HTERT RPE-1 (cell line): ENCODE data around the gene CAMTA1.

ENCODE experiments used
- in situ Hi-C: fragments of 300-500 bp; cut with MboI; formaldehyde crosslinking; loops from 4 replicates; pipeline ENCODE4 v1.14.3; 2020; ENCODE audit warnings: low sequenced_read_pairs

CAMTA1 gene

DNA sequence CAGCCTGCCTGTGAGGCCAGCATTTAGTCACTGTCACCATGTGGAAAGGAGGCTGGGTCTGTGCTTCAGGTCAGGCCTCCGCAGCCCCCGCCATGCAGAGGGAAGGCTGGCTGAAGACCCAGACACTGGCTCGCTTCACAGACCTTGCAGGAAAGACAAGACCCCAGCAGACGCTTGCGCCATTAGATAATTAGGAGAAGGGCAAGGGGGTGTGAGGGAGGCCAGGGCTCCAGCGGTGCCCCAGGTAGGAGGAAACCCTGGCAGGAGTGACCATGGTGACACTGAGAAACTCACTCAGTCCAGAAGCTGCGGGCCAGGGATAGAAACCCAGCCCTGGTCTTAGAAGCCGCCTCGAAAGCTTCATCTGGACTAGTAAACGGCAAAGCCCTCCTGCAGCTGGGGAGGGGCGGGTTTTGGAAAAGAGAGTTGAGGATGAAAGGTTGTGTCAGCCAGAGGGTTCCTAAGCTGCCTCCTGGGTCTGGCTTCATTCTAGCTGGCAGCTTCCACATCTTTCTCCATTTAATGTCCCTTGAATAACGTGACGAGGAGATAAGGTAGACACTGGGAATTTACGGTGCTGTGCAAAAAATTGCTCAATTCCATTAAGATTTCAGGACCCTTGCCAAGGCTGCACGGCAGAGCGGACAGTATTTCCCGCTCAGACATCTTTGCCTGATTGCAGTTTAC lies 691.8 kb downstream of the CAMTA1 start:
- in situ Hi-C loops = no loop called here

DNA sequence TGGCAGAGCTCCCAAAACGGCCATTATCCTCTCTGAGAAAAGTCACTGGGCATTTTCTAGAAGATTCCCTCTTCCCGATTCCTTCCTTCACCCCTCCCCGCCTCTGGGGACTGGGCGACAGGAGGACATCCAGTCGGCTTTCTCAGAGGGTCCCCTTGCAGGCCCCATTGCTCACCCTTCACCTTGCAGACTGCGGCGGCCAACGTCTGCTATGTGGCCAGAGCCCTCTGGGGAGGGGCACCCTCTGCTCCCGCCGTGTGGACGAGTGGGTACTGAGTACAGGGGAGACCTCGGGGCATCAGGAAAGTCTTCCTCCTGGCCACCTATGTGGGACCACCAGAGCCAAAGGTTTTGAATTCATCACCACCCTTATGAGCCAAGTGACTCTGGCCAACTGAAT lies 692.3 kb downstream of the CAMTA1 start:
- in situ Hi-C loops = no loop called here

DNA sequence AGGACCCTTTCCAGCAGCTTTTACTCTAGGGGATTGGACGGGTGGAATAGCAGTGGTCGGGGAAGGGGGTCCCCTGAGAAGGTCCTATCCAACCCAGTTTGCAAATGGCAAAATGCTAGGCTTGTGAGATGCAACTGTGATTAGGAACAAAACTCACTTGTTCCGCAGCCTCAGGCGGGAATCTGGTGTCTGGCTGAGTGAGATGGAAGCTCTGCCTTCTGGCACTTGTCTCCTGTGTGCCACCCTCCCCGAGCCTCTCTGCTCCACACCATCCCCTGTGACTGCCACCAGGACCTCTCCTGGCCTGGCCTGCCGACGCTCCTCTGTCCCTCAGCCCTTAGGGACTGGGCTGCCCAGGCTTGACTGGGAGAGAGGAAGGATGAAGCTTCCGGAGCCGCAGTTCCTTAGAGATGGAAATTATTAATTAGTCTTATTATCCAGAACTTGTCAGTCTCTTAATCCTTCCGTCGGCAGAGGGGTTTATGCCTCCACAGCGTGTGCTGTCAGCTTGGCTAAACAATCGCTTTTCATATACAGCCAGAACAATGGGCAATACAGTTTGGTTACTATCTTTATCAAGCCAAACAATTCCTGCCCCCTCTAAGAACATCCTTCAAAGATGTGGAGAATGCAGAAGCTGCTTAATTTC lies 693.0 kb downstream of the CAMTA1 start:
- in situ Hi-C loops = no loop called here

DNA sequence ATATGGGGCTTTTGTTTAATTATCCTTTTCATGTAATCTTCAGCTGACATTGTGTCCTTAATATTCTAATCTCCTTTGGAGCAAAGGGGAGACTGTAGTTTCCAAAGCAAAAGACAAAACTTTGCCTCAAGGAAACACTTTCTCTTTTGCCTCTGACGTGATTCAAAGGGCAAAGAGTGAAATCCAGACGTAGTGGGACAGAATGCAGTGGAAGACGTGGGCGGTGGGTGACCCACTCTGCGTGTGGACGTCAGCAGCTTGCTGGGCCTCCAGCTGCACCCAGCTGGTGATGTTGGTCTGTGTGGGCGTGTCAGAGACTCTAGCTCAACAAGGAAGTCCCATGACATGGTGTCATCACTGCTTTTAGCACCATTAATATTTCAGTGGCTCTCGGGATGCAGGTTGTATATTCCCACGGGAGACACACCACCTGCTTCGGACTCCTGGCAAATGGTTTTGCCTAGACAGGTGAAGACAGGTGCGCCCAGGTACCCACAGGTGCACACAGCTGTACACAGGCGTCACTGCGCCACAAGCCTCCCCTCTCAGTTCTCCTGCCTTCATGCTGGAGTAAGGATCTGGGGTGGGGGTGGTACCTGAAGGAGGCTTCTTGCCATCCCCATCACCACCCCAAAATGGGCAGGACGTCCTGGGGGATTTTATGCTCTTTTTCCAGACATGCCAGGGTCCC lies 693.7 kb downstream of the CAMTA1 start:
- in situ Hi-C loops = no loop called here

DNA sequence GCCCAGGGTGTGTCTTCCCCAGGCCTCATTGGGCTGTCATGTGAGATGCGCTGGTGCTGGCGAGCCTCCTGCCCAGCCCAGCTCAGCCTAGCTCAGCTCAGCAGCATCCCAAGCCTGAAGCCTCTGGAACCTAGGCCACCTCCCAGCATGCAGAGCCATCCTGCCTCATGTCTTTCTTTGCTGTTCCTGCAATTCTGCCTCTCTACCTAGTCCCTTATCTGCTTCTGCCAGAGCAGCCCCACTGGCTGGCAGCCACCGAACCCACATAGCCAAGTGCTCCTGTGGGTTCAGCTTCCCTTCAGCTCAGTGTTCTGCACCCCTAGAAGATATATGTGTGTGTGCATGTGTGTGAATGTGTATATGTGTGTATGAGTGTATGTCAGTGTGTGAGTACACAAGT lies 694.3 kb downstream of the CAMTA1 start:
- in situ Hi-C loops = no loop called here

DNA sequence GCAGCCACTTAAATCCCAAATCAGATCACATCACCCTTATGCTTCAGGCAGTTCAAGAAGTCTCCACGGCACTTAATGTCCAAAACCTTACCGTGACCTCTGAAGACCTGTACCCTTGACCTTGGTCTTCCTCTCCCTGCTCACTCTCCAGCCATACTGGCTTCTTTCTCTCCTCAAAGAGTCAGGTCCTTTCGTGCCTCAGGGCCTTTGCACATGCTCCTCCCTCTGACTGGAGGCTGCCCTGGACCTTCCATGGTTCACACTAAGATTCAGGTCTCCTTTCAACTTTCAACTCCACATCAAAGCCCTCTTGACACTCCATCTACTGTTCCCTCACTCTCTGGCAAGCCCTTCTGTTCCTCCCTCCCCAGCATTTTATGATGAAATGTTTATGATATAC lies 695.9 kb downstream of the CAMTA1 start:
- in situ Hi-C loops = no loop called here

DNA sequence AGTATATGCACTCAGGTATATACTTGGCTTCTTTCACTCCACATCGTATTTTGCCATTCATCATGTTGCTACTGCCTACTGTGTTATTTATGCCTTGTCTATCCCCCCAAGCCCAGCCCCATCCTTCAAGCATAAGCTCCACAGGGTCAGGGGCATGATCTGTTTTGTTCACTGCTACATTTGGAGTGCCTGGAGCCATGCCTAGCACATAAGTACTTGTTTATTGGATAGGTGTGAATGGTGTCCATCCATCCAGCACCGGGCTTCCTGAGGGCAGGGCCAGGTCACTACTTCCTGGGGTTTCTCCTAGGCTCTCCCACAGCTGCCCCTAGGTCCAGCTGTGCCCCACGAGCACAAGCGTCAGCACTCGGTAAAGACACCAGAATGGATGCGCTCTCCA lies 696.8 kb downstream of the CAMTA1 start:
- in situ Hi-C loops = no loop called here

DNA sequence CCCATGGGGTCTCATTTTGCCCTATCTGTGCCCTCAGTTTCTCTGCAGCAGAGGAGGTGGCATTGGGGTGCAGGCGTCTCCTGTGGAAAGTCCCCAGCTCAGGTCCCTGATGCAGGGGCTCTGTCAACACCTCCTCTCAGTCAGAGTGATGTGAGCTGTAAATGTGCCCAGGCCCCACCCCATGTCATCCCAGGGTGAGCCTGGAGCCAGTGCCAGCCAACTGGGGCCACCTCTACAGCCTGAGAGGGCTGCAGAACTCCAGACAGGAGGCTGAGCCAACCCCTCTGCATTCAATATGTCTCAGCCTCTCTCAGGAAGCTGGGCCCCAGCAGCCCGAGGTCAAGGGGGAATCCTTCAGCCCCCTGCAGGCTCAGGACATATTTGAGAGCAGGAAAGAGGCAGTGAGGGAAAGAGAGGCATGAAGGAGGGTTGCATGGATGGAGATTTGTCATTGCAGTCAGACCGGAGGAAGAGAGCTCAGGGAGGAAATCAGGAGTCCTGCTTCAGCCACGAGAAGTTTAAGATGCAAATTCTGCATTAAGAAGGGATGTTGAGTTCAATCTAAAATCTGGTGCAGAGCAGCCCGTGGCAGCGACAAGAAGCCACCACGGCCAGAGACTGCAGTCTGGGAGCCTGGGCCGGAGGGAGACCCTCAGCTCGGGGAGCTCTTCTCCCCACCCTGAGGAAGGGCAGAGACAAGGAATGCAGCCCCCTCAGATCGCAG lies 697.7 kb downstream of the CAMTA1 start:
- in situ Hi-C loops = no loop called here

DNA sequence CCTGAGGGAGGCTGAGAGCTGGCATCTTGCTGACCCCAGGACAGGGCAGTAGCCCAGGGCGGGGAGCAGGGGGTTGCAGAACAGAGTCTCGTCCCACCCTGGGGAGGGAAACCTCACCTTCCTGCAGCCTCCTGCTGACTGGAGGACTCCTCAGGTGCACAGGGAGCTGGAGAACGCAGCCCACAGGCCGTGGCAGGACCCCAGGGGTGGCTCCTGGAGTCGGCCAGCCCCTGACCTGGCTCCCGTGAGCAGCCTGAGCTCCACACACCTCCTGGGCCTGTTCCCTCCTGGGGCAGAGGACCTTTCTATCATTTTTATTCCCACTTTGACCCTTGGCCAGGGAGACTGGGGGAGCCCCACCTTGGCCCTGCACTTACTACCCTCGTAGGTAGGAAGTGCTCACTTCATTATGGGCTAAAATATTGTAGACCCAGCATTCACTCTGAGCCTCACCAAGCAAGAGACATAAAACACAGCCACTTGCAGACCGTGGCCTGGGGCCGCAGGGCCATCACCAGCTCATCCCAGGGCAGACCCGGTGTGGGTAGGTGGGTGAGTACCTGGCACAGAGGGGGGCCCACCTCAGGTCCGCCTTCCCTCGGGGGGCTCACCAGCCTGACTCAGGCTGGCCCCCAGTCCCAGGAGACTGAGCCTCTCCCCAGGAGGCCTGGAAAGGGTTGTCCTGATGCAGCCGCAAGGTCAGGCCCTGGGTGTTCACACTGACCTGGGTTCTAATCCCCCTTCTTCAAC lies 698.6 kb downstream of the CAMTA1 start:
- in situ Hi-C loops = no loop called here

DNA sequence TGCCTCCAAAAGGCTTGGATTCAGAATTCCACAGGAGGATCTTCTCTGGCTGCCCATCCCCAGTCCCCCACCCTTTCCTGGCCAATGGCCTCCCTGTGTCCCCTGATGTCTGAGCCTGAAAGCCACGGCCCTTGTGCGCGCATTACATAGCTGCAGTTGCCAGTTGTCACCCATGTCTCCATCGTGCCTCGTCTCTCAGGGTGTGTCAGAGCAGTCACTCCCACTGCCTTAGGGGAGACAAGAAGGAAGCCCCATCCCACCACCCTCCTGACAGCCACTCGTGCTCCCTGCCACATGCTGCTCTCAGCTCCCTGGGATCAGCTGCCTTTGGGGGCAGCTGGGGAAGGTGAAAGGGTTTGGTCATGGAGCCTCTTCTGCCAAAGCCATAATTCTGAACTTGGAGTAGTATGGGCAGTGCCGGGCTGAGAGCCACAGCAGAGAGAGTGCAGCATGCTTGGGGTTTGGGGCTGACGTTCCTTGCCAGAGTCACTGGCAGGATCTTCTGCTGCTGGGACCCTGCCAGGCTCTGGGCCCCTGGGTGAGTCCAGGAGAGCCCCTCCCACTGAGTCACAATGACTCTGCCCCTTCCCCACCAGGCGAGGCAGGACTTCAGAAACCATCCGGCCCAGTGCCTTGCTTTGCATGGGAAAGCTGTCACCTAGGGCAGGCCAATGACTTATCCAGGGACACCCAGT lies 700.0 kb downstream of the CAMTA1 start:
- in situ Hi-C loops = no loop called here

DNA sequence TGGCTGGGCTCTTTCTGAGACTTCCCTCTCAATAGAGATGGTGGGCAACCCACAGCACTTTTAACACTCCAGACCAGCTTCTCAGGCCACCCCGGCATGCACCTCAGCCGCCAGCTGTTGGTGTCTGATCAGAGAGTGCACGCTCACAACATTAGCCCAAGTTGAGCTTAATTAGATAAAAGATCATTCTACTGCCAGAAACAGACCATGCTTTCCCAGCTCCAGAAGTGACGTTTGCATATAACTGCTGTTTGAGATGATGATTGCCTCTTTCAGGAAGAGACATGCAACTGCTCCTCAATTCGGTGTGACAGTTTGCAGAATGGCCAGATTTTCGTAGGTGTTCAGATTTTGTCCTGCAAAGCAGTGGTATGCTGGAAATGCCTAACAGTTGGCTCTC lies 700.6 kb downstream of the CAMTA1 start:
- in situ Hi-C loops = no loop called here

DNA sequence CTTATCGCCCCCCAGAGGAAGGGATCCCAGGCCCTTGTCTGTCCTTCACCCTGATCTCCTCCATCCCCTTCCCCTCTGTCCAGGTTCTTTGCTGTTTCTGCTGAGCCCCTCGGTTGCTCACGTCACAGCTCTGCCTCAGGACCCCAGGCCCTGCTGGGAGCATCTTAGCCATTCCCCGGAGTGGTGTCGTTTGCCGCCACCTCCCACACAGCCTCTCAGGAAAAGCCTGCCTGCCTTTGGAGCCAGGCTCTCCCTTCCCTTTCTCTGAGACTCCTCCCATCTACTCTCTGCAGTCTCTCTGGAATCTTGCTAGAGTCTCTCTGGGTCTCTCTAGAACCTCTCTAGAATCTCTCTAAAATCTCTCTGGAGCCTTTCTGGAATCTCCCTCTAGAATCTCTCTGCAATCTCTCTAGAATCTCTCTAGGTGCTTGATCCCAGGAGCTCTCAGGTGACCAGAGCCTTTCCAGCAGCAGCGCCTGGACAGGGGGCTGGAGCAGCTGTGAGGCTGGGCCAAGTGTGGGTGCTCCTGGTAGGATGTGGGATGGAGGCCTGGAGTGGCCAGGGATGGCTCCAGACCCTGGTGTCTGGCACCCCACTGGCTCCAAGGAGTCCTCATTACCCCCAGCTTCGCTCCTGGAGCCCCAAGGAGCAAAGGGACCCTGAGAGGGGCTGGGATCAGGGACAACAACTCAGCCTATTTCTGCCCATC lies 702.7 kb downstream of the CAMTA1 start:
- in situ Hi-C loops = no loop called here

DNA sequence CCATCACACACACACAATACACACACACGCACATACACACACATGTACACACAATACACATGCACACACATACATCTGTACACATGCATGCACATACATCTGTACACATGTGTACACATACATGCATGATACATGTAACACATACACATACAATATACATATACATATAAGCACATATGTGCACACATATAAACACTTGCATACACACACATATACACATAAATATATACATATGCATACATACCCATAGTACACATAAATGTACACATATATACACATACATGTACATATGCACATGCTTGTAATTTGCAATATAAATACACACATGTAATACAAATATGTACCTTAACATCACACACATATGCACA lies 703.2 kb downstream of the CAMTA1 start:
- in situ Hi-C loops = no loop called here

DNA sequence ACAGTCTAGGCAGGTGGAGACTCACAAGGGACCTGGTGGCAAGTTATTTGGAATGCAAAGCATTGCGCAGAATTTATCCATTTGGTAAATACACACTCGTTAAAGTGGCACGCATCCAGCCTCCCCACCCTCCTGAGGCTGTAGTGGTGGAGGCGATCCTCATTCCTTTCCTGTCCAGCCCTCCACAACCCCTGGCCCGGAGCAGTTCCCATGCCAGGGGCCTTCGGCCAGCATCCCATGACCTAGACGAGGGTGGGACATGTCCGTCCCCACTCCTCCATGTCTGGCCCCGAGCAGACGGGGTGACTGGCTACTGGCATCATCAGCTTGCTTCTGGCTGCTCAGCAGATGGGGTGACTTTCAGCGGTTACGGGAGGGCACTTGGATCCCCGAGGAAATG lies 704.3 kb downstream of the CAMTA1 start:
- in situ Hi-C loops = no loop called here

DNA sequence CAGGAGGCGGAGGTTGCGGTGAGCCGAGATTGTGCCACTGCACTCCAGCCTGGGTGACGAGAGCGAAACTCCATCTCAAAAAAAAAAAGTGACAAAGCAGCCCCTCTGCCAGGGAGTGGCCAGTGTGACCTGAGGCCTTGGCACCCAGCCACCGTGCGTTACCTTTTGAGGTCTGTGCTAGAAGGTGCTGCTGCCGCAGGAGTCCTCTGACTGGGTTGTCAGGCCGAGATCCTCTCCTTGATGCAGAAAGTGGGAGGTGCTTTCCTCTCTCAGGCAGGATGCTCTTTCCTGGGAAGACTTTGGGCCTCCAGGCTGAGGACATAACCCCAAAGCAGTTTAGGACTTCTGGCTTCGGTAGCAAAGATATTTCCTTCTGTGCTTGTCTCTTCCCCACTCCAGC lies 705.3 kb downstream of the CAMTA1 start:
- in situ Hi-C loops = no loop called here

DNA sequence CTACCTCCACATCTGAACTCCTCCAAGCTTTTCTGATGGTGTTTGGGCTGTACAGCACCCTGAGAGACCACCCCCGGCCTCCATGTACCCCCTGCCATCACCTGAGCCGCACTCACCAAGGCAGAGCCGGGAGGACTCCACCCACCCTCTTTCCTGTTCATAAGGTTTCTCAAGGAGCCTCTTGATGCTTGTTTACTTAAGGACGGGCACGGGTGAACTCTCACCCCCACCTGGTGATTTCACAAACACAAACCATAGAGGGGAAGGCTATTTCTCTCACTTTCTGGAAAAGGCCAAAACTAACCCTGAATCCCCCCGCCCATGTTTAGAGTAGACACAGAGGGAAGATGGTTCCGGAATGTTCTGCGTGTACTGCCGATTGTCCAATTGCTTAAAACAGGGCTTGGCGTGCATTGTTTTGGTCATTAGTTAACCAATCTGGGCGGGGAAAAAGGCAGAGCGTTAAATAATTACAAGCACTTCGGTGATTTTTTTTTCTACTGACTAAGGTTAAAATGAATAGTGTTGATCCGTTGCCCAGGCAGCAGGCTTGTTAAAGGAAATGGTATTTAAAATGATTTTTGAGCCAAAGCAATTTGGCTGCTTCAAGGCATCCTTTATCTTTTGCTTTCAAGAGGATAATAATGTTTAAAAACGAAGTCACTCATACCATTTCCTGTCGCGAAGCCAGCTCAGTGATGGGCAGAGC lies 706.0 kb downstream of the CAMTA1 start:
- in situ Hi-C loops = no loop called here

DNA sequence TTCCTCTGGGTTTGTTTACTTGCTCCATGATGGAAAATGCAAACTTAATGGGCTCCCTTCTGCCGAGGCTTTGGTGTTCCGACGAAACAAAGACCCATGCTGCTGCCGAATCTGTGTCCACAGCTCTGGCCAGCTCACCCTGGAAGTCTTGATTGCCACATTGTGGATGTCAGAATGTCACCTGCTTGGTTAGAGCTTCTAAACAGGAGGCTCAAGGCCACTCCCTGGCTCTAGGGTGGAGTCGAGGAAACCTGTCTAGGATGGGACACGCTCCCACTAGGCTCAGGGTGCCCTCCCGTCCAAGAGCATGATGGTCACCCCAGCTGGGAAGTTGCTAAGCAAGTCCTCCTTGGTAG lies 706.5 kb downstream of the CAMTA1 start:
- in situ Hi-C loops = no loop called here

DNA sequence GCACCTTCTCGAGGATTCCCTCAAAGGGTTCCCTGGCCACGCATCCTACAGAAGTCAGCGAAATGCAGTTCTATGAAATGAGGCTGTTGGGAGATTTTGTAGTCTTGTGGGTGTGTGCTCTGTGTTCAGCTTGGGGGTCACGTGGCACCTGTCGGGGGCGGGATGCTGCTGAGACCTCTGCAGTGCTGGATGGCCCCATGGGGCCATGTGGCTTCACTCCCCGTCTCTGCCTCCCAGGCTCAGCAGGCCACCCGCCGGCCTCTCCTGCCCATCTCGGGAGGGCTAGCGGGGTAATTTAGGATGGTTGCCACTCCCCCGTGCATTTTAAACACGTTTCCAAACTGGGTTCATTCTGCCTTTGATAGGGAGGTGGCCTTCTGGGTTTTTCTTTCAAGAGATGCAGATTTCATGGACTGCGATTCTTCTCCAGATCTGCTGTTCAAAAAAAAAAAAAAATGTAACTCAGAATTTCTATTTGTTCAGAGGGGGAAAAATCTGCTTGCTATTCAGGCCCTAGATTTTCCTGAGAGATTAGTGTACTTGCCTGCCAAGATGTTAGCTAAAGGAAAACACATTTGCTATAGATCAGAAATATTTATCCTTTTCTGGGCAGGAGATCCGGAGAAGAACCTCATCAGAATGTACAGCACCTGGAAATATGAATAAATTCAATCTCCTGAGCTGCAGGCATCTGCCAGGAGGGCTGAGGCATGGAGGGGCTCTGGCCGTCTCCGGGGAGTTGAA lies 708.6 kb downstream of the CAMTA1 start:
- in situ Hi-C loops = no loop called here

DNA sequence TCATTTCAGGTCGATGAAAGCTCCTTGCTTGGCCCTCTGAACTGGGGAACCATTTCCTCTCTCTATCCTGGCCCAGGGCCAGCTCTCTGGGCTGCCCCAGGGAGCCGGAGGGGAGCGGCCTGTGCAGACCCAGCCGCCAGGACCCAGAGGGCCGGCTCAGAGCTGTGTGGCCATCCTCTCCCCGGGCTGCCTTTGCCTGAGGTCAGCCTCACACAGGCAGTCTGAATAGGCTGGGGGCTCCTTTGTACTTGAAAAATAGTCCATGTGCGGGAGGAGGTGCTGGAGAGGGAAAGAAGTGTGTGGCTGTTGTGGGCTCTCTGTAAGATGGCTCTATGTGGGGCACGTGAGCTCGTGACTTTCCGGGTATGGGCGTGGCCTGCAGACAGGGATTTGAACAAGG lies 710.7 kb downstream of the CAMTA1 start:
- in situ Hi-C loops = no loop called here
